A549 (cell line): ENCODE data around the gene GAN. TPM values are rescaled to one million over a fixed set of nuclear protein-coding genes. Genes with fewer than 3 reads are reported as not detected.

Experiments used
- ATAC-seq, 2 experiments: fragments of 200-7000 bp in 1 of 2; fragments of >200 bp in 1 of 2; cut with Nextera tagmentation in 1 of 2; cut with Tn5 transposase in 1 of 2; 3 replicates each; pipeline versions ENCODE4 v1.8.0 to v1.9.1; 2018 to 2020; ENCODE audit warnings: mild to moderate bottlenecking in 1 of 2, moderate library complexity in 1 of 2
- CTCF ChIA-PET: fragments of 300-600 bp; sonication (Branson Sonifier 250); formaldehyde crosslinking; extraction: SDS; loops from one replicate; lab custom pipeline; 2021; ENCODE audit warnings: antibody characterized with exemption, inconsistent platforms; lab: Yijun Ruan, JAX
- POLR2A ChIA-PET: fragments of 350-600 bp; formaldehyde crosslinking; extraction: SDS; loops from one replicate; lab custom pipeline; 2021; ENCODE audit warnings: antibody characterized with exemption, inconsistent platforms; lab: Yijun Ruan, JAX
- DNase-seq, 2 experiments: peaks; one replicate each; pipeline versions ENCODE4 v3.0.0 to v3.0.0-alpha.2; 2011 to 2016; ENCODE audit warnings: low read depth in 1 of 2, low spot score in 1 of 2
- FAIRE-seq: peaks from 2 replicates; lab custom pipeline; 2011; peaks lifted over from hg19 to GRCh38; lab: Jason Lieb, UNC
- H3K27ac ChIP-seq, 2 experiments: fragments of >200 bp; sonication (Bioruptor Twin); formaldehyde crosslinking; 3 replicates each; pipeline ENCODE4 v1.5.1; 2016 to 2017
- H3K4me1 ChIP-seq: fragments of >200 bp; sonication (Bioruptor Twin); formaldehyde crosslinking; 3 replicates; pipeline ENCODE4 v1.6.1; 2016
- H3K4me2 ChIP-seq: fragments of >200 bp; sonication (Bioruptor Twin); formaldehyde crosslinking; 3 replicates; pipeline ENCODE4 v1.6.1; 2016
- H3K4me3 ChIP-seq: fragments of >200 bp; sonication (Bioruptor Twin); formaldehyde crosslinking; 3 replicates; pipeline ENCODE4 v1.5.1; 2016
- H3K9me3 ChIP-seq: fragments of >200 bp; sonication (Bioruptor Twin); formaldehyde crosslinking; 3 replicates; pipeline ENCODE4 v1.6.1; 2016
- EHMT2 ChIP-seq: fragments of 200-600 bp; sonication (generic); IDR thresholded peaks from 2 replicates; pipeline ENCODE4 v1.6.1; 2016; ENCODE audit warnings: antibody characterized with exemption, low read depth, mild to moderate bottlenecking, moderate library complexity
- ELK1 ChIP-seq: fragments of 150-350 bp; IDR thresholded peaks from 2 replicates; pipeline ENCODE4 v1.6.1; 2014; ENCODE audit warnings: low read depth, mild to moderate bottlenecking, low read length
- ESRRA ChIP-seq: fragments of 150-350 bp; IDR thresholded peaks from 2 replicates; pipeline ENCODE4 v1.6.1; 2014; ENCODE audit warnings: mild to moderate bottlenecking, low read length, borderline replicate concordance
- FOSL2 ChIP-seq, 2 experiments: fragments of 450-650 bp in 1 of 2; fragments of >200 bp in 1 of 2; sonication (Bioruptor Twin) in 1 of 2; formaldehyde crosslinking; IDR thresholded peaks; 2 replicates each; pipeline versions ENCODE4 v1.5.0 to v1.6.1; 2016 to 2020; ENCODE audit warnings: mild to moderate bottlenecking in 1 of 2, moderate library complexity in 1 of 2
- GATA3 ChIP-seq: IDR thresholded peaks from 2 replicates; pipeline ENCODE4 v1.6.1; 2012; ENCODE audit warnings: borderline replicate concordance
- HMGXB4 ChIP-seq: fragments of 250-450 bp; sonication (Bioruptor Pico); IDR thresholded peaks from 2 replicates; pipeline ENCODE4 v1.5.0; 2021; ENCODE audit warnings: mild to moderate bottlenecking, moderate library complexity, borderline replicate concordance
- HOXB13 ChIP-seq: fragments of 250-450 bp; sonication (Bioruptor Pico); IDR thresholded peaks from 2 replicates; pipeline ENCODE4 v1.5.0; 2020; ENCODE audit warnings: low read depth, mild to moderate bottlenecking, moderate library complexity
- JUNB ChIP-seq: fragments of >200 bp; sonication (Bioruptor Twin); formaldehyde crosslinking; IDR thresholded peaks from 2 replicates; pipeline ENCODE4 v1.6.1; 2016
- MAX ChIP-seq: IDR thresholded peaks from 2 replicates; pipeline ENCODE4 v1.6.1; 2012
- NR3C1 ChIP-seq: fragments of >200 bp; sonication (Bioruptor Twin); formaldehyde crosslinking; IDR thresholded peaks from 3 replicates; pipeline ENCODE4 v1.6.1; 2017
- PBX3 ChIP-seq: IDR thresholded peaks from 2 replicates; pipeline ENCODE4 v1.6.1; 2012
- PHF8 ChIP-seq: fragments of 200-600 bp; sonication (generic); IDR thresholded peaks from 2 replicates; pipeline ENCODE4 v1.6.1; 2016; ENCODE audit warnings: low read depth, mild to moderate bottlenecking, antibody characterized with exemption, moderate library complexity, borderline replicate concordance
- POLR2AphosphoS2 ChIP-seq: conservative IDR thresholded peaks from 2 replicates; pipeline ENCODE4 v1.6.1; 2012; ENCODE audit warnings: low read length, improper control_type of control experiment, inconsistent platforms
- RAD21 ChIP-seq, 2 experiments: fragments of >200 bp in 1 of 2; sonication (Bioruptor Twin) in 1 of 2; formaldehyde crosslinking in 1 of 2; IDR thresholded peaks in 1 of 2; conservative IDR thresholded peaks in 1 of 2; 2 replicates in 1 of 2; 3 replicates in 1 of 2; pipeline ENCODE4 v1.6.1; 2012 to 2018; ENCODE audit warnings: inconsistent platforms in 1 of 2
- RFX5 ChIP-seq: fragments of 450-650 bp; IDR thresholded peaks from 2 replicates; pipeline ENCODE4 v1.7.1; 2014; ENCODE audit warnings: antibody characterized with exemption, mild to moderate bottlenecking, moderate library complexity
- RNF2 ChIP-seq: fragments of 200-600 bp; sonication (generic); IDR thresholded peaks from 2 replicates; pipeline ENCODE4 v1.6.1; 2016; ENCODE audit warnings: low read depth, mild to moderate bottlenecking, antibody characterized with exemption, moderate library complexity, borderline replicate concordance
- SMC3 ChIP-seq: fragments of >200 bp; sonication (Bioruptor Twin); formaldehyde crosslinking; IDR thresholded peaks from 3 replicates; pipeline ENCODE4 v1.6.1; 2018; ENCODE audit warnings: inconsistent platforms
- SREBF2 ChIP-seq: fragments of 450-650 bp; IDR thresholded peaks from 2 replicates; pipeline ENCODE4 v1.6.1; 2014; ENCODE audit warnings: mild to moderate bottlenecking, moderate library complexity
- USF2 ChIP-seq: fragments of 450-650 bp; IDR thresholded peaks from 2 replicates; pipeline ENCODE4 v1.6.1; 2014; ENCODE audit warnings: antibody characterized with exemption
- ZC3H11A ChIP-seq: fragments of 450-650 bp; IDR thresholded peaks from 2 replicates; pipeline ENCODE4 v1.6.1; 2014; ENCODE audit warnings: antibody characterized with exemption, mild to moderate bottlenecking
- ZFP36 ChIP-seq: fragments of 450-650 bp; IDR thresholded peaks from 2 replicates; pipeline ENCODE4 v1.6.1; 2014; ENCODE audit warnings: borderline replicate concordance; ENCODE audit not compliant: partially characterized antibody
- WGBS: methylation state at CpG from one replicate; pipeline ENCODE4 v1.1.6; 2017; ENCODE audit errors: missing lambda C conversion rate; 5-methylcytosine and 5-hydroxymethylcytosine counted together
- polyA plus RNA-seq, 4 experiments: library from polyadenylated mRNA; depleted of rRNA in 3 of 4; stranded (reverse); fragments of >200 nt; fragmentation: RNase III in 1 of 4; extraction: RNeasy Plus Mini Kit Qiagen cat#74134 plus additional on column Dnase treatment in 1 of 4; gene quantifications; 2 replicates in 3 of 4; 3 replicates in 1 of 4; pipeline ENCODE4 v1.2.3, GENCODE V29; 2011 to 2017

GAN gene
- polyA plus RNA-seq, 2 of the 4 experiments (the other 2 are of a cell fraction) = 2.8 to 8.1 TPM

GRCh38 chr16:81265052-81265451 lies 49.7 kb upstream of the GAN start:
- CTCF ChIA-PET = no interaction called here
- no peak for FAIRE-seq
- Histone ChIP-seq H3K4me2 (no peak overlapping the region), H3K27ac (no peak overlapping the region), H3K4me1 (no peaks in the 10 kb centered on the region), H3K4me3 (no peak overlapping the region), H3K9me3 (no peaks in the 10 kb centered on the region)
- POLR2A ChIA-PET = no interaction called here
- no peak for ATAC-seq
- WGBS = 87% methylated on average over 2 of the region's 2 CpGs
- TF ChIP-seq FOSL2 (IDR thresholded peaks at IDR 0.05) = no peak
- no peak for TF ChIP-seq FOSL2 (CRISPR knock-in tag; IDR thresholded peaks at IDR 0.05)
- no peak for TF ChIP-seq HMGXB4
- TF ChIP-seq SMC3 = no peak
- no peak for DNase-seq

- Histone ChIP-seq H3K27ac (no peak overlapping the region), H3K9me3 (no peaks in the 10 kb centered on the region)
- DNase-seq = no peak
- CTCF ChIA-PET = interaction anchor here (0.8 kb wide), 1 partner anchor 230 kb away, joined by 3 read pairs; the partner anchor contains the start of gene ATMIN
- no peak for TF ChIP-seq ELK1
- no peak for TF ChIP-seq GATA3
- no peak for TF ChIP-seq RNF2
- no peak for TF ChIP-seq ZFP36
- TF ChIP-seq SREBF2 = no peak
- no peak for TF ChIP-seq HMGXB4
- no peak for TF ChIP-seq RFX5
- no peak for TF ChIP-seq RAD21 (conservative IDR thresholded peaks at IDR 0.05 in 1 of 2, IDR thresholded peaks at IDR 0.05 in 1 of 2)
- TF ChIP-seq HOXB13 (CRISPR knock-in tag) = no peak
- TF ChIP-seq ESRRA = no peak
- no peak for TF ChIP-seq USF2
- no peak for TF ChIP-seq PHF8
- no peak for TF ChIP-seq PBX3
- no peak for TF ChIP-seq POLR2AphosphoS2
- no peak for TF ChIP-seq MAX
- no peak for TF ChIP-seq EHMT2
- no peak for TF ChIP-seq NR3C1
- no peak for TF ChIP-seq ZC3H11A
- TF ChIP-seq JUNB = no peak
- TF ChIP-seq, all 56 proteins: peak for 0
- POLR2A ChIA-PET = no interaction called here
- Histone ChIP-seq H3K4me2 (no peak overlapping the region), H3K4me3 (no peak overlapping the region), H3K4me1 (no peaks in the 10 kb centered on the region)
- no peak for FAIRE-seq
- WGBS = 76% methylated on average over 5 of the region's 5 CpGs
- no peak for ATAC-seq
Observed at GRCh38 chr16:81265658-81266451, 48.9 kb upstream of the GAN start.
